ENCODE data around the gene DEPDC1B. TPM values are rescaled to one million over a fixed set of nuclear protein-coding genes. Genes with fewer than 3 reads are reported as not detected.
"Not testable (repeated sequence)": the region's sequence is repeated elsewhere in the genome, so short reads cannot be mapped to it uniquely, and the experiment has no call there.

DEPDC1B gene
- total RNA-seq, 1 experiment from 2014 or later = 18.8 TPM

- DNase-seq (ENCODE audit: low read depth, low spot score) = no peak
- in situ Hi-C loops (cut with HindIII; ENCODE audit: low pct_unique_long_range_greater_than_20kb, low sequenced_read_pairs) = no loop called here
These were observed 136.2 kb downstream of the DEPDC1B start for GRCh38 chr5:60563696-60564324.

- in situ Hi-C loops (cut with HindIII; ENCODE audit: low pct_unique_long_range_greater_than_20kb, low sequenced_read_pairs) = not testable (repeated sequence)
These were observed 146.7 kb downstream of the DEPDC1B start for GRCh38 chr5:60553291-60553690.

GRCh38 chr5:60551829-60552228, 148.1 kb downstream of the DEPDC1B start:
- in situ Hi-C loops (cut with HindIII; ENCODE audit: low pct_unique_long_range_greater_than_20kb, low sequenced_read_pairs) = no loop called here
- DNase-seq (ENCODE audit: low read depth, low spot score) = no peak

More at GRCh38 chr5:60553291-60553690, 146.7 kb downstream of the DEPDC1B start:
- DNase-seq (ENCODE audit: low read depth, low spot score) = not testable (repeated sequence)

- in situ Hi-C loops (cut with HindIII; ENCODE audit: low pct_unique_long_range_greater_than_20kb, low sequenced_read_pairs) = no loop called here
- no peak for DNase-seq (ENCODE audit: low read depth, low spot score)
These were observed 148.7 kb downstream of the DEPDC1B start for GRCh38 chr5:60551250-60551649.

GRCh38 chr5:60550311-60550710, 149.7 kb downstream of the DEPDC1B start:
- in situ Hi-C loops (cut with HindIII; ENCODE audit: low pct_unique_long_range_greater_than_20kb, low sequenced_read_pairs) = no loop called here
- no peak for DNase-seq (ENCODE audit: low read depth, low spot score)

GRCh38 chr5:60549841-60550240, 150.1 kb downstream of the DEPDC1B start:
- no peak for DNase-seq (ENCODE audit: low read depth, low spot score)
- in situ Hi-C loops (cut with HindIII; ENCODE audit: low pct_unique_long_range_greater_than_20kb, low sequenced_read_pairs) = no loop called here

Other genes starting within 250 kb of the DEPDC1B start
- 4.5 and 5.4 TPM in 2 replicates for gene ELOVL7, start 144.1 kb upstream of the DEPDC1B start, total RNA-seq (2014; rRNA removed; shearing (Covaris generic))
- 13.6 and 13.9 TPM in 2 replicates for gene ERCC8, start 244.9 kb upstream of the DEPDC1B start, total RNA-seq (2014; rRNA removed; shearing (Covaris generic))
- 47.8 and 60.3 TPM in 2 replicates for gene NDUFAF2, start 245.0 kb upstream of the DEPDC1B start, total RNA-seq (2014; rRNA removed; shearing (Covaris generic))

Measured in SK-MEL-5 (cell line).